Kidney (tissue), 14 donors: ENCODE measurements around the gene APOL4. TPM values are rescaled to one million over a fixed set of nuclear protein-coding genes. Genes with fewer than 3 reads are reported as not detected.

Source experiments
- DNase-seq, 5 donors: peaks; one replicate each; pipeline ENCODE4 v3.0.0-alpha.2; 2013 to 2020
- FAIRE-seq: peaks from 2 replicates; lab custom pipeline; 2012; peaks lifted over from hg19 to GRCh38; lab: Jason Lieb, UNC
- H3K27ac ChIP-seq, 2 donors: one replicate each; pipeline ENCODE4 v1.7.0; 2013; ENCODE audit warnings: low read depth in 2 of 2, low read length in 2 of 2, inconsistent platforms in 1 of 2
- H3K27me3 ChIP-seq: one replicate; pipeline ENCODE4 v1.7.1; 2013; ENCODE audit warnings: low read length, inconsistent platforms; ENCODE audit not compliant: control insufficient read depth, insufficient read depth
- H3K36me3 ChIP-seq, 3 donors: one replicate each; pipeline versions ENCODE4 v1.7.0 to v1.7.1; 2013; ENCODE audit warnings: low read length in 3 of 3, control low read depth in 1 of 3, inconsistent platforms in 1 of 3; ENCODE audit not compliant: insufficient read depth in 3 of 3, control insufficient read depth in 2 of 3
- H3K4me1 ChIP-seq, 3 donors: one replicate each; pipeline versions ENCODE4 v1.7.0 to v1.7.1; 2013; ENCODE audit warnings: low read length in 3 of 3, inconsistent platforms in 1 of 3, low read depth in 1 of 3; ENCODE audit not compliant: control insufficient read depth in 2 of 3, insufficient read depth in 2 of 3
- H3K4me3 ChIP-seq, 3 donors: one replicate each; pipeline versions ENCODE4 v1.7.0 to v1.8.1; 2013; ENCODE audit warnings: low read length in 3 of 3, control low read depth in 1 of 3, inconsistent platforms in 1 of 3
- H3K9ac ChIP-seq, 3 donors: one replicate each; pipeline versions ENCODE4 v1.7.0 to v1.7.1; 2013; ENCODE audit warnings: low read length in 3 of 3, control low read depth in 1 of 3, inconsistent platforms in 1 of 3
- H3K9me3 ChIP-seq, 3 donors: one replicate each; pipeline versions ENCODE4 v1.7.0 to v1.7.1; 2013; ENCODE audit warnings: low read length in 3 of 3, control low read depth in 1 of 3, inconsistent platforms in 1 of 3; ENCODE audit not compliant: control insufficient read depth in 2 of 3, insufficient read depth in 1 of 3
- intact Hi-C: fragments of 100-400 bp; cut with DNase I; formaldehyde crosslinking; loops from one replicate; pipeline ENCODE4 v1.11.1; 2022
- polyA plus RNA-seq: library from polyadenylated mRNA; stranded (reverse); fragments of 350-450 nt; fragmentation: Illumina TruSeq; extraction: RNeasy Lipid Tissue Mini Kit (QIAGEN cat#74804); gene quantifications from one replicate; pipeline ENCODE4 v1.2.3, GENCODE V29; 2014; ENCODE audit warnings: low read depth, low replicate concordance; ENCODE audit not compliant: insufficient read depth
- total RNA-seq: library from RNA; stranded (reverse); fragmentation: NEBNext Ultra II Directional; extraction: Animal tissue kit (Norgen Biotek cat#: 25700); gene quantifications from one replicate; pipeline ENCODE4 v1.2.1, GENCODE V29; 2021
- TF ChIP-seq, protein P1 (sequence below): IDR thresholded peaks from 3 replicates; pipeline ENCODE4 v1.5.1; 2012; ENCODE audit warnings: mild to moderate bottlenecking, moderate library complexity, borderline replicate concordance; ENCODE audit not compliant: insufficient read depth; ENCODE audit errors: extremely low read depth
- donor health status: control.
- donor health status: control.
- donor health status: control.
- donor health status: control.
- donor health status: control.
- donor health status: DM: yes; HTN: yes; CAD: no.
- donor health status: Normal renal cell carcinoma (clear cell type).

Gene APOL4
- total and polyA plus RNA-seq, 2 donors from 2014 or later: 6.1 to 8.7 TPM

DNA sequence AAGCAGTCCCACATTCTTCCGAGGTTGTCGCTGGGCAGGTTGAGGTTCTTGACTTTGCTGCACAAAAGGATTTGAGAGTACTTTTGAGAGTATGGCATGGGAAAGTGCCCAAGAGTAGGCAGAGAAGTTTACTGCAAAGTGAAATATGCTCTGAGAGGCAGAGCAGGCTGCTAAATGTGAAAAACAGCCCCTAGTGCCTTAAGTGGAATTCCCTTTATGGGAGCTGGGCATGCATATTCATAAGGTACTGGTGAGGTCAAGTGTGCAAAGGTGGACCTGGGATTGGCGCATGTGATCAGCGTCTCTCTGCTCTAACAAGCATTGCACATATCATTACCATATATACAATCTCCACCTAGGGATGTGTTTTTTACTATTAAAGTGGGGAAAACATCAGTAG, 12.0 kb upstream of the APOL4 start:
- peaks cover 0 to 24% (median 14%) of the 10 kb centered on the region in 3 donors for H3K4me1 ChIP-seq
- FAIRE-seq (no peak), DNase-seq (peak in 4 of 5 donors; percentile 34 to 65 (median 51))
- TF ChIP-seq, protein P1, sequence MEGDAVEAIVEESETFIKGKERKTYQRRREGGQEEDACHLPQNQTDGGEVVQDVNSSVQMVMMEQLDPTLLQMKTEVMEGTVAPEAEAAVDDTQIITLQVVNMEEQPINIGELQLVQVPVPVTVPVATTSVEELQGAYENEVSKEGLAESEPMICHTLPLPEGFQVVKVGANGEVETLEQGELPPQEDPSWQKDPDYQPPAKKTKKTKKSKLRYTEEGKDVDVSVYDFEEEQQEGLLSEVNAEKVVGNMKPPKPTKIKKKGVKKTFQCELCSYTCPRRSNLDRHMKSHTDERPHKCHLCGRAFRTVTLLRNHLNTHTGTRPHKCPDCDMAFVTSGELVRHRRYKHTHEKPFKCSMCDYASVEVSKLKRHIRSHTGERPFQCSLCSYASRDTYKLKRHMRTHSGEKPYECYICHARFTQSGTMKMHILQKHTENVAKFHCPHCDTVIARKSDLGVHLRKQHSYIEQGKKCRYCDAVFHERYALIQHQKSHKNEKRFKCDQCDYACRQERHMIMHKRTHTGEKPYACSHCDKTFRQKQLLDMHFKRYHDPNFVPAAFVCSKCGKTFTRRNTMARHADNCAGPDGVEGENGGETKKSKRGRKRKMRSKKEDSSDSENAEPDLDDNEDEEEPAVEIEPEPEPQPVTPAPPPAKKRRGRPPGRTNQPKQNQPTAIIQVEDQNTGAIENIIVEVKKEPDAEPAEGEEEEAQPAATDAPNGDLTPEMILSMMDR: no peak
- intact Hi-C loops: no loop called here
- H3K9me3 ChIP-seq: no peaks in the 10 kb centered on the region
- H3K27me3 ChIP-seq: no peaks in the 10 kb centered on the region
- H3K9ac ChIP-seq: no peak overlapping the region
- H3K4me3 ChIP-seq: no peak overlapping the region
- H3K27ac ChIP-seq: no peak overlapping the region
- no peaks in the 10 kb centered on the region for H3K36me3 ChIP-seq

DNA sequence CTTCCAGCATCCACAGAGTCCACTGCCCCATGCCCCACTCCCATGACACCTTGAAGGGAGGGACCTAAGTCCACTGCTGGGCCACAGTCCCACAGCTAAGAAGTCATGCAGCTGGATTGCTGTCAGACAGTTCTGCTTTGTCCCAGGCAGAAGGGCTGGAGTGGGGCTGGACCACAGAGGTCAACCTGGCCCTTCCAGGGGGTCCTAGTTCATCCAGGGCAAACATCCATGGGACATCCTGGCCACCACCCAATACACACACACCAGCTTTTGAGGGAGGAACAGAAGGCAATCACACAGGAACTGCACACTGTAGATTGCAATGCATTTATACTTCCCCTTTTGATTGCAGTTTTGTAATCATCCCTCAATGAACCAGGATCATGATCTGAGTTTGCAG, 11.3 kb upstream of the APOL4 start:
- TF ChIP-seq, protein P1: no peak
- intact Hi-C loops: no loop called here
- H3K27me3 ChIP-seq: no peaks in the 10 kb centered on the region
- H3K4me3 ChIP-seq: no peak overlapping the region
- no peaks in the 10 kb centered on the region for H3K9me3 ChIP-seq
- no peak overlapping the region for H3K27ac ChIP-seq
- no peaks in the 10 kb centered on the region for H3K36me3 ChIP-seq
- DNase-seq (peak in 1 of 5 donors; percentile 19), FAIRE-seq (no peak)
- no peak overlapping the region for H3K9ac ChIP-seq
- H3K4me1 ChIP-seq: peaks cover 0 to 24% (median 18%) of the 10 kb centered on the region in 3 donors

DNA sequence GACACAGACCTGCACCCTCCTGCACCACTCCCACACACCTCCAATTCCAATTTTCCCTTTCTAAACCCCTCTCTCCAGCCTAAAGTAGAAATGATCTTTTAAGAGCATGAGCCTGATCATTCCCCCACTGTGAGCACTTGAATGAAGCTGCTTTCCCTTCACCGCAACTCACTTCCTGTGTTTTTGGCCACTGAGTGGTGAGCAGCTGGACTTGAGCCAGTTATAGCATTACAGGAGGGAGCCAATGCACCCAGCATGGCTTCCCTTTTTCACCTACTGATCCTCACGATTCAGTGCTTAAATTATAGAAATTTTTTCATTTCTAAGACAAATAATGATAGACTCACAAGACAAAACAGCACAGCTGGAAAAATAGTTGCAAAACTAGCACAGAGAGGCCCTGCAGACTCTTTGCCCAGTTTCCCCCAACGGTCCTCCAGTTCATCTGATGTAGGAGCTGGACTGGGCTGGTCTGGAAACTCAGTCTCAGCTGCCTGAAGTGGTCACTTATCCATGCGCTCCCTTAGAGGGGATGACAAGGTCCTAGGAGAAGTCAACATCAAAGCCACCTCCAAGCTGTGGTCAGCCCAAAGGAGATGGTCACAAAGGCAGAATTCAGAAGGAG, 9.7 kb upstream of the APOL4 start:
- Histone ChIP-seq H3K36me3 (no peaks in the 10 kb centered on the region), H3K4me1 (peaks cover 0 to 24% (median 18%) of the 10 kb centered on the region in 3 donors), H3K27me3 (no peaks in the 10 kb centered on the region), H3K9ac (no peak overlapping the region), H3K9me3 (no peaks in the 10 kb centered on the region), H3K27ac (no peak overlapping the region), H3K4me3 (no peak overlapping the region)
- TF ChIP-seq, protein P1: no peak
- FAIRE-seq: no peak
- intact Hi-C loops: no loop called here
- DNase-seq: peak in 2 of 5 donors; percentile 18 to 38
